GM18870 (cell line): Measurements from ENCODE around the gene EIF2S3B.

Experiments used
- ATAC-seq: cut with Tn5 transposase; IDR thresholded peaks from one replicate; pipeline ENCODE4 v1.9.1; 2021; ENCODE audit warnings: moderate library complexity; ENCODE audit not compliant: unreplicated experiment

The EIF2S3B gene

GRCh38 chr12:10554228-10554755 is 48.6 kb downstream of the EIF2S3B start:
- no peak for ATAC-seq

GRCh38 chr12:10554756-10555481 is 49.2 kb downstream of the EIF2S3B start:
- ATAC-seq: no peak

- ATAC-seq: no peak
These were observed 51.6 kb downstream of the EIF2S3B start for GRCh38 chr12:10557329-10557728.

GRCh38 chr12:10557766-10558165 is 52.1 kb downstream of the EIF2S3B start:
- no peak for ATAC-seq
